IgD-negative memory B cell (primary cell): Measurements from ENCODE around the gene TMEM202. TPM values are rescaled to one million over a fixed set of nuclear protein-coding genes. Genes with fewer than 3 reads are reported as not detected.
"Not testable (repeated sequence)": the region's sequence is repeated elsewhere in the genome, so short reads cannot be mapped to it uniquely, and the experiment has no call there.

Experiments
- H3K27ac Mint-ChIP-seq, 3 donors: one replicate each; pipeline ENCODE4 v1.8.0; 2020 to 2022; ENCODE audit warnings: mild to moderate bottlenecking in 3 of 3, mixed read lengths in 3 of 3, moderate library complexity in 1 of 3
- H3K27me3 Mint-ChIP-seq: one replicate; pipeline ENCODE4 v1.8.0; 2021; ENCODE audit warnings: mixed read lengths
- H3K36me3 Mint-ChIP-seq: one replicate; pipeline ENCODE4 v1.8.0; 2020; ENCODE audit warnings: mild to moderate bottlenecking, mixed read lengths
- H3K4me1 Mint-ChIP-seq, 3 donors: one replicate each; pipeline ENCODE4 v1.8.0; 2020 to 2022; ENCODE audit warnings: mixed read lengths in 3 of 3, mild to moderate bottlenecking in 1 of 3
- H3K4me3 Mint-ChIP-seq, 4 donors: one replicate each; pipeline ENCODE4 v1.8.0; 2020 to 2022; ENCODE audit warnings: mild to moderate bottlenecking in 4 of 4, mixed read lengths in 4 of 4, moderate library complexity in 3 of 4
- H3K9me3 Mint-ChIP-seq, 3 donors: one replicate each; pipeline ENCODE4 v1.8.0; 2020 to 2021; ENCODE audit warnings: mixed read lengths in 3 of 3, mild to moderate bottlenecking in 1 of 3
- polyA plus RNA-seq: library from polyadenylated mRNA; unstranded; fragments of 300-500 nt; fragmentation: Illumina TruSeq; gene quantifications from one replicate; pipeline ENCODE4 v1.2.3, GENCODE V29; 2021

Gene TMEM202
- polyA plus RNA-seq, 1 donor from 2014 or later: not detected

GRCh38 chr15:72379106-72379505, 19.0 kb upstream of the TMEM202 start:
- H3K36me3 Mint-ChIP-seq, H3K27me3 Mint-ChIP-seq, H3K9me3 Mint-ChIP-seq, H3K4me3 Mint-ChIP-seq: not testable (repeated sequence)
- peak overlapping the region in 1 of 3 donors; percentile 40 for H3K27ac Mint-ChIP-seq
- peaks cover 25 to 29% (median 28%) of the 10 kb centered on the region in 3 donors for H3K4me1 Mint-ChIP-seq

- Mint-ChIP-seq H3K27ac (peak overlapping the region in 1 of 3 donors; percentile 40), H3K9me3 (peaks cover 0 to 1% (median 0%) of the 10 kb centered on the region in 3 donors), H3K4me3 (no peak overlapping the region), H3K4me1 (peaks cover 18 to 23% (median 19%) of the 10 kb centered on the region in 3 donors), H3K27me3 (peaks cover 4% of the 10 kb centered on the region), H3K36me3 (peaks cover 1% of the 10 kb centered on the region)
These were observed 18.2 kb upstream of the TMEM202 start for GRCh38 chr15:72379856-72380430.

GRCh38 chr15:72380743-72381142, 17.4 kb upstream of the TMEM202 start:
- Mint-ChIP-seq H3K27me3 (peaks cover 4% of the 10 kb centered on the region), H3K4me3 (no peak overlapping the region), H3K4me1 (peaks cover 11 to 16% (median 13%) of the 10 kb centered on the region in 3 donors), H3K27ac (no peak overlapping the region), H3K36me3 (peaks cover 1% of the 10 kb centered on the region), H3K9me3 (peaks cover 0 to 1% (median 0%) of the 10 kb centered on the region in 3 donors)

GRCh38 chr15:72382146-72382545, 16.0 kb upstream of the TMEM202 start:
- Mint-ChIP-seq H3K27ac (no peak overlapping the region), H3K4me1 (peaks cover 0 to 8% (median 6%) of the 10 kb centered on the region in 3 donors), H3K36me3 (peaks cover 1% of the 10 kb centered on the region), H3K4me3 (no peak overlapping the region), H3K27me3 (peaks cover 4% of the 10 kb centered on the region), H3K9me3 (no peaks in the 10 kb centered on the region)

- no peaks in the 10 kb centered on the region for H3K9me3 Mint-ChIP-seq
- peaks cover 5% of the 10 kb centered on the region for H3K27me3 Mint-ChIP-seq
- H3K4me3 Mint-ChIP-seq: no peak overlapping the region
- H3K4me1 Mint-ChIP-seq: no peaks in the 10 kb centered on the region
- H3K27ac Mint-ChIP-seq: no peak overlapping the region
- peaks cover 1% of the 10 kb centered on the region for H3K36me3 Mint-ChIP-seq
These were observed 10.4 kb upstream of the TMEM202 start for GRCh38 chr15:72387741-72388140.

- H3K27ac Mint-ChIP-seq: no peak overlapping the region
- peaks cover 1% of the 10 kb centered on the region for H3K27me3 Mint-ChIP-seq
- H3K4me1 Mint-ChIP-seq: no peaks in the 10 kb centered on the region
- no peaks in the 10 kb centered on the region for H3K9me3 Mint-ChIP-seq
- peaks cover 1% of the 10 kb centered on the region for H3K36me3 Mint-ChIP-seq
- no peak overlapping the region for H3K4me3 Mint-ChIP-seq
These were observed 8.9 kb upstream of the TMEM202 start for GRCh38 chr15:72389231-72389630.

- H3K36me3 Mint-ChIP-seq, H3K4me3 Mint-ChIP-seq, H3K27me3 Mint-ChIP-seq, H3K4me1 Mint-ChIP-seq, H3K27ac Mint-ChIP-seq, H3K9me3 Mint-ChIP-seq: not testable (repeated sequence)
These were observed 1.8 kb upstream of the TMEM202 start for GRCh38 chr15:72396331-72396730.

GRCh38 chr15:72398648-72399047, 543 bp downstream of the TMEM202 start:
- H3K27ac Mint-ChIP-seq: peak overlapping the region in 1 of 3 donors; percentile 67
- peaks cover 15% of the 10 kb centered on the region for H3K27me3 Mint-ChIP-seq
- H3K9me3 Mint-ChIP-seq: no peaks in the 10 kb centered on the region
- no peak overlapping the region for H3K4me3 Mint-ChIP-seq
- no peaks in the 10 kb centered on the region for H3K4me1 Mint-ChIP-seq
- H3K36me3 Mint-ChIP-seq: no peaks in the 10 kb centered on the region

GRCh38 chr15:72402726-72403125, 4.6 kb downstream of the TMEM202 start:
- peaks cover 35% of the 10 kb centered on the region for H3K27me3 Mint-ChIP-seq
- H3K27ac Mint-ChIP-seq: no peak overlapping the region
- H3K9me3 Mint-ChIP-seq: no peaks in the 10 kb centered on the region
- H3K4me3 Mint-ChIP-seq: no peak overlapping the region
- peaks cover 1% of the 10 kb centered on the region for H3K36me3 Mint-ChIP-seq
- H3K4me1 Mint-ChIP-seq: no peaks in the 10 kb centered on the region

- Mint-ChIP-seq H3K27me3 (peaks cover 37% of the 10 kb centered on the region), H3K27ac (no peak overlapping the region), H3K9me3 (no peaks in the 10 kb centered on the region), H3K4me3 (no peak overlapping the region), H3K36me3 (peaks cover 1% of the 10 kb centered on the region), H3K4me1 (no peaks in the 10 kb centered on the region)
These were observed 6.3 kb downstream of the TMEM202 start for GRCh38 chr15:72404356-72404755.

GRCh38 chr15:72404841-72405240, 6.7 kb downstream of the TMEM202 start:
- Mint-ChIP-seq H3K36me3 (peaks cover 1% of the 10 kb centered on the region), H3K9me3 (peaks cover 0 to 2% (median 0%) of the 10 kb centered on the region in 3 donors), H3K4me3 (no peak overlapping the region), H3K27ac (no peak overlapping the region), H3K27me3 (peaks cover 39% of the 10 kb centered on the region), H3K4me1 (no peaks in the 10 kb centered on the region)

- no peak overlapping the region for H3K27ac Mint-ChIP-seq
- peaks cover 0 to 2% (median 0%) of the 10 kb centered on the region in 3 donors for H3K9me3 Mint-ChIP-seq
- no peak overlapping the region for H3K4me3 Mint-ChIP-seq
- peaks cover 1% of the 10 kb centered on the region for H3K36me3 Mint-ChIP-seq
- peaks cover 47% of the 10 kb centered on the region for H3K27me3 Mint-ChIP-seq
- H3K4me1 Mint-ChIP-seq: no peaks in the 10 kb centered on the region
These were observed 8.8 kb downstream of the TMEM202 start for GRCh38 chr15:72406936-72407335.

GRCh38 chr15:72411111-72411510, 13.0 kb downstream of the TMEM202 start:
- no peak overlapping the region for H3K27ac Mint-ChIP-seq
- H3K4me3 Mint-ChIP-seq: no peak overlapping the region
- peaks cover 24% of the 10 kb centered on the region for H3K27me3 Mint-ChIP-seq
- H3K9me3 Mint-ChIP-seq: peaks cover 0 to 5% (median 0%) of the 10 kb centered on the region in 3 donors
- no peaks in the 10 kb centered on the region for H3K36me3 Mint-ChIP-seq
- no peaks in the 10 kb centered on the region for H3K4me1 Mint-ChIP-seq

GRCh38 chr15:72411544-72411943, 13.4 kb downstream of the TMEM202 start:
- Mint-ChIP-seq H3K36me3 (no peaks in the 10 kb centered on the region), H3K9me3 (peaks cover 0 to 5% (median 0%) of the 10 kb centered on the region in 3 donors), H3K27me3 (peaks cover 24% of the 10 kb centered on the region), H3K4me1 (no peaks in the 10 kb centered on the region), H3K4me3 (no peak overlapping the region), H3K27ac (no peak overlapping the region)

GRCh38 chr15:72413337-72413736, 15.2 kb downstream of the TMEM202 start:
- H3K27ac Mint-ChIP-seq, H3K4me1 Mint-ChIP-seq, H3K9me3 Mint-ChIP-seq, H3K36me3 Mint-ChIP-seq, H3K4me3 Mint-ChIP-seq: not testable (repeated sequence)
- H3K27me3 Mint-ChIP-seq: peaks cover 12% of the 10 kb centered on the region

- H3K4me1 Mint-ChIP-seq: no peaks in the 10 kb centered on the region
- H3K27me3 Mint-ChIP-seq: peaks cover 10% of the 10 kb centered on the region
- no peak overlapping the region for H3K4me3 Mint-ChIP-seq
- no peaks in the 10 kb centered on the region for H3K36me3 Mint-ChIP-seq
- peaks cover 0 to 4% (median 0%) of the 10 kb centered on the region in 3 donors for H3K9me3 Mint-ChIP-seq
- no peak overlapping the region for H3K27ac Mint-ChIP-seq
These were observed 17.2 kb downstream of the TMEM202 start for GRCh38 chr15:72415304-72415703.
